ENCODE results near the gene F13A1.

DNA sequence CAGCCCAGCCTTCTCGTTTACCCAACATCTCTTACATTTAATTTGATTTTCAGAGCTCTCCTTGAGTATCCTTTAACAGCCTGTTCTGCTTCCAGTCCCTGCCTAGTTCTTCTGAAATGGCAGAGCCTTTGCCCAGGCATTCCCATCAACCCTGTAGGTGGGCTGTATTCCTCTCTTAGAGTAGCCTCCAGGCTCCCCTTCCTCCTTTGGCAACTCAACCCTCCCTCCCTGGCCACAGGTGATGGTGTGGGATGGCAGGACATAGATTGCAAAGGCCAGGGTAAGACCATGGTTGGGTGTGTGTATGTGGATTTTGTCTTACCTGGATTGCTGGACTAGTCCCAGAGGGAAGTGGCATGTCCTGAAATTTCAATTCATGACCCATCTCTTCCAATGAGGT, 125.4 kb downstream of the F13A1 start:
- TF ChIP-seq, protein P1, sequence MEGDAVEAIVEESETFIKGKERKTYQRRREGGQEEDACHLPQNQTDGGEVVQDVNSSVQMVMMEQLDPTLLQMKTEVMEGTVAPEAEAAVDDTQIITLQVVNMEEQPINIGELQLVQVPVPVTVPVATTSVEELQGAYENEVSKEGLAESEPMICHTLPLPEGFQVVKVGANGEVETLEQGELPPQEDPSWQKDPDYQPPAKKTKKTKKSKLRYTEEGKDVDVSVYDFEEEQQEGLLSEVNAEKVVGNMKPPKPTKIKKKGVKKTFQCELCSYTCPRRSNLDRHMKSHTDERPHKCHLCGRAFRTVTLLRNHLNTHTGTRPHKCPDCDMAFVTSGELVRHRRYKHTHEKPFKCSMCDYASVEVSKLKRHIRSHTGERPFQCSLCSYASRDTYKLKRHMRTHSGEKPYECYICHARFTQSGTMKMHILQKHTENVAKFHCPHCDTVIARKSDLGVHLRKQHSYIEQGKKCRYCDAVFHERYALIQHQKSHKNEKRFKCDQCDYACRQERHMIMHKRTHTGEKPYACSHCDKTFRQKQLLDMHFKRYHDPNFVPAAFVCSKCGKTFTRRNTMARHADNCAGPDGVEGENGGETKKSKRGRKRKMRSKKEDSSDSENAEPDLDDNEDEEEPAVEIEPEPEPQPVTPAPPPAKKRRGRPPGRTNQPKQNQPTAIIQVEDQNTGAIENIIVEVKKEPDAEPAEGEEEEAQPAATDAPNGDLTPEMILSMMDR (tag by site-specific recombination; IDR thresholded peaks at IDR 0.05), result no peak
- no peak for TF ChIP-seq FEZF1 (tag by site-specific recombination; IDR thresholded peaks at IDR 0.05)
- no peak for TF ChIP-seq KLF16 (tag by site-specific recombination; IDR thresholded peaks at IDR 0.05)
- TF ChIP-seq ZNF350 (tag by site-specific recombination; IDR thresholded peaks at IDR 0.05), result no peak
- TF ChIP-seq ZSCAN23 (tag by site-specific recombination; IDR thresholded peaks at IDR 0.05), result no peak
